ENCODE measurements around the gene CUTC.

DNA sequence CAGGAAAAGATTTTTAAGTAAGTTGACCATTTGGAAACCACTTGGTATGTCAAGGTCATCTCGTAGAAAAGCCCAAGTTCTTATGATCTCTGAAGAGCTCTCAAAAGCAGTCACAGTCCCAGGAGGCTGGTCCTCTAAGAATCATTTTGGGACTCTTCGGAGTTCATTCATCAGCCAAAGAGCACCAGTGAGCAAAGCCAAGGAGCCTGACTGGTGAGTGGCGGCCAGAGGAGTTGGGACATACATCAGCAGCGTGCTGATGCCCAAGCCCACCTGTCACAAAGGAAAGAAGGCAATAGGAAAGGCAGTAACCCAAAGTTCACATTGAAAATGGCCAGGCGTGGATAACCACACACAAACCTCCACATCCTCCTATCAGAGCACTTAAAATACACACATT is 17.6 kb upstream of the CUTC start:
- TF ChIP-seq, protein P1, sequence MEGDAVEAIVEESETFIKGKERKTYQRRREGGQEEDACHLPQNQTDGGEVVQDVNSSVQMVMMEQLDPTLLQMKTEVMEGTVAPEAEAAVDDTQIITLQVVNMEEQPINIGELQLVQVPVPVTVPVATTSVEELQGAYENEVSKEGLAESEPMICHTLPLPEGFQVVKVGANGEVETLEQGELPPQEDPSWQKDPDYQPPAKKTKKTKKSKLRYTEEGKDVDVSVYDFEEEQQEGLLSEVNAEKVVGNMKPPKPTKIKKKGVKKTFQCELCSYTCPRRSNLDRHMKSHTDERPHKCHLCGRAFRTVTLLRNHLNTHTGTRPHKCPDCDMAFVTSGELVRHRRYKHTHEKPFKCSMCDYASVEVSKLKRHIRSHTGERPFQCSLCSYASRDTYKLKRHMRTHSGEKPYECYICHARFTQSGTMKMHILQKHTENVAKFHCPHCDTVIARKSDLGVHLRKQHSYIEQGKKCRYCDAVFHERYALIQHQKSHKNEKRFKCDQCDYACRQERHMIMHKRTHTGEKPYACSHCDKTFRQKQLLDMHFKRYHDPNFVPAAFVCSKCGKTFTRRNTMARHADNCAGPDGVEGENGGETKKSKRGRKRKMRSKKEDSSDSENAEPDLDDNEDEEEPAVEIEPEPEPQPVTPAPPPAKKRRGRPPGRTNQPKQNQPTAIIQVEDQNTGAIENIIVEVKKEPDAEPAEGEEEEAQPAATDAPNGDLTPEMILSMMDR (IDR thresholded peaks at IDR 0.05): no peak
- TF ChIP-seq POLR2A (IDR thresholded peaks at IDR 0.05): no peak
